ENCODE measurements around the gene GAB2. TPM values are rescaled to one million over a fixed set of nuclear protein-coding genes. Genes with fewer than 3 reads are reported as not detected.
"Not testable (repeated sequence)": the region's sequence is repeated elsewhere in the genome, so short reads cannot be mapped to it uniquely, and the experiment has no call there.

Gene GAB2
- total RNA-seq, 4 donors from 2014 or later: 39.6 to 57.3 (median 46.6) TPM

DNA sequence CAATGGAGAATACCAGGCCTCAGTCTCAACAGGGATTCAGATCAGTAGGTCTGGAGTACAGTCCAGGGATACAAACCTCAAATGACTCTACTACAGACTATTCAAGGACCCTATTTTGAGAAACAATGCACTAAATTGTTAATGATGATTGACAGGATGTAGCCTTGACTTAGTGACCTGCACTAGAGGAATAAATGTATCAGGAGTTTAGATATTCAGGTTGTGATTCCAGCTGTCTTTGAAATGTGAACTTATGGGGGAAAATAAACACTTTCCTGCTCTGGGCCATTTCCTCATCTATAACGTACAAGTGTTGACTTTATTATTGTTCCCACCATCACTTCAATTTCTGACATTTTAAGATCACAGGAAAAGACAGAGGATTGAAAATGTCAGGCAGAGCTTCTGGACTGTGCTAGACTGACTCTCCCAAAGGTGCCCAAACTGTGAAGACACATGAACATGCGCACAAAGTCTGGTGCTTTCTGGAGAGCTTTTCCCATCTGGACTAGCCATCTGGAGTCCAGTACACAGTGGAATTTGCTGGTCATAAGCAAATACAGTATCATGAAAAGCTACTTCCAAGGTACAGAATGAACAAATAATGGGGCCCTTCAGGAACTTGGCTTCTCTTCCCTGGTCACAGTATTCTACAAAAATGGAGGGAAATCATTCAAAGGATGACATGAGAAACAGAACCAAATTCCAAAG, 118.5 kb downstream of the GAB2 start:
- no peak for TF ChIP-seq POLR2A (IDR thresholded peaks at IDR 0.05)
- TF ChIP-seq, protein P1, sequence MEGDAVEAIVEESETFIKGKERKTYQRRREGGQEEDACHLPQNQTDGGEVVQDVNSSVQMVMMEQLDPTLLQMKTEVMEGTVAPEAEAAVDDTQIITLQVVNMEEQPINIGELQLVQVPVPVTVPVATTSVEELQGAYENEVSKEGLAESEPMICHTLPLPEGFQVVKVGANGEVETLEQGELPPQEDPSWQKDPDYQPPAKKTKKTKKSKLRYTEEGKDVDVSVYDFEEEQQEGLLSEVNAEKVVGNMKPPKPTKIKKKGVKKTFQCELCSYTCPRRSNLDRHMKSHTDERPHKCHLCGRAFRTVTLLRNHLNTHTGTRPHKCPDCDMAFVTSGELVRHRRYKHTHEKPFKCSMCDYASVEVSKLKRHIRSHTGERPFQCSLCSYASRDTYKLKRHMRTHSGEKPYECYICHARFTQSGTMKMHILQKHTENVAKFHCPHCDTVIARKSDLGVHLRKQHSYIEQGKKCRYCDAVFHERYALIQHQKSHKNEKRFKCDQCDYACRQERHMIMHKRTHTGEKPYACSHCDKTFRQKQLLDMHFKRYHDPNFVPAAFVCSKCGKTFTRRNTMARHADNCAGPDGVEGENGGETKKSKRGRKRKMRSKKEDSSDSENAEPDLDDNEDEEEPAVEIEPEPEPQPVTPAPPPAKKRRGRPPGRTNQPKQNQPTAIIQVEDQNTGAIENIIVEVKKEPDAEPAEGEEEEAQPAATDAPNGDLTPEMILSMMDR (IDR thresholded peaks at IDR 0.05): no peak
- no peak for TF ChIP-seq EP300 (IDR thresholded peaks at IDR 0.05)
- Histone ChIP-seq H3K27me3 (no peaks in the 10 kb centered on the region), H3K27ac (no peak overlapping the region), H3K36me3 (no peaks in the 10 kb centered on the region), H3K9me3 (no peaks in the 10 kb centered on the region), H3K4me3 (no peak overlapping the region), H3K4me1 (peaks cover 0 to 15% (median 2%) of the 10 kb centered on the region in 4 donors)
- DNase-seq (ENCODE audit: low spot score in 2 of 2): no peak
- 68 to 77% methylated on average over 2 of the region's 2 CpGs for WGBS, 2 donors

DNA sequence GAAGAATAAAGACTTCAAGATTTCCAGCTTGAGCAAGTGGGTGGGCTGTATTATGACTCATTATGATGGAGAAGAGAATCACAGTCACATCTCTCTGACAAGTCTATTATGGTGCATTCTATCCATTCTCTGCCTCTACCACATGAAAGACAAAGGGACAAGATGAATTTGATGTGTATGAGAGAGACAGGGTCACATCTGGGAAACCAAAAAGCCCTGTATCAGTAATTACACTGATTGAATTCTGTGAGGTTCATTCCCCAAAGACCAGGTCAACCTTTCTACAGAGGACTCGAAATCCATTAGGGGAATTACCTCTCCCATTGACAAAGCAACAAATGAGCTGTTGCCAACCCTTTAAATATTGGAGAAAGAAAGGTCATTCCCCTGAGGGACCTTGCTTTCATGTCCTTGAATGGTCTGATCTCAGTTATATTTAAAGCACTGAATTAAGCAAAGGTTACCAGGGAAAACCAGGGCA, 119.3 kb downstream of the GAB2 start:
- Histone ChIP-seq H3K27ac (no peak overlapping the region), H3K27me3 (no peaks in the 10 kb centered on the region), H3K4me1 (peaks cover 0 to 15% (median 2%) of the 10 kb centered on the region in 4 donors), H3K36me3 (no peaks in the 10 kb centered on the region), H3K9me3 (no peaks in the 10 kb centered on the region), H3K4me3 (no peak overlapping the region)
- WGBS, 2 donors: 52 to 70% methylated on average over 1 of the region's 1 CpG
- no peak for TF ChIP-seq POLR2A (IDR thresholded peaks at IDR 0.05)
- TF ChIP-seq, protein P1 (IDR thresholded peaks at IDR 0.05): no peak
- no peak for DNase-seq (ENCODE audit: low spot score in 2 of 2)

DNA sequence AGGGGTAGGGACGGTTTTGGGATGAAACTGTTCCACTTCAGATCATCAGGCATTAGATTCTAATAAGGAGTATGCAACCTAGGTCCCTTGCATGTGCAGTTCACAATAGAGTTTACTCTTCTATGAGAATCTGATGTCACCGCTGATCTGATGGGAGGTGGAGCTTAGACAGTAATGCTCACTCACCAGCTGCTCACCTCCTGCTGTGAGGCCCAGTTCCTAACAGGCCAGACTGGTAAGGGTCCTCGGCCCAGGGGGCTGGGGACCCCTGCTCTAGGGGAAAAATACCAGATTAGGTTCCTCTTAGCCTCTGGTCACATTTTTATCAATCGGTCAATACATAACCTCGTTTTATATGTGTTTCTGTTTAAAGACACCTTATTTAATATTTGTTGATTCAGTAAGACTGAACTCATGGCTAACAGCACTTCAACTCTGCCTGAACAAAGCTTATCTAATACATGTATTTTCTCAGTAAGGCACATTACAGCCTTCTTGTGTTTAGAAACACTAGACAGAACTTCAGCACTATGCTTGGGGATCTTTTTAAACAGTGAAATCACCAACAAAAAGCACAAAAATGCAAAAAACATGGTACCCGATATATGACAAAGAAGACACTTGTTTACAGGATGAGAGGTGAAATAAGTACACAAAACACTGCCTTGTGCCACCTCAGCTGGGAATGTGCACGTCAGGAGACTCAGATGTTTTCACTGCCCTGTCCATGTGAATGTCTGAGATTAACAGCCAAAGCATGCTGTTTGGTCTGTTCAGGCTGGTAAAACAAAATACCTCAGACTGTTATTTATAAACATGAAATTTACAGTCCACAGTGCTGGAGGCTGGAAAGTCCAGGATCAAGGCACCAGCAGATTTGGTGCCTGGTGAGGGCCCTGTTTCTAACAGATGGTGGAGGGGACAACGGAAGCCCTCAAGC, 121.4 kb downstream of the GAB2 start:
- no peak for DNase-seq (ENCODE audit: low spot score in 2 of 2)
- WGBS, 2 donors: 74% methylated on average over 8 of the region's 8 CpGs
- no peaks in the 10 kb centered on the region for H3K36me3 ChIP-seq
- H3K9me3 ChIP-seq: no peaks in the 10 kb centered on the region
- no peaks in the 10 kb centered on the region for H3K27me3 ChIP-seq
- H3K27ac ChIP-seq: no peak overlapping the region
- TF ChIP-seq, protein P1 (IDR thresholded peaks at IDR 0.05): no peak
- TF ChIP-seq POLR2A (IDR thresholded peaks at IDR 0.05) (no peak), EP300 (IDR thresholded peaks at IDR 0.05) (no peak)
- peaks cover 0 to 15% (median 2%) of the 10 kb centered on the region in 4 donors for H3K4me1 ChIP-seq
- no peak overlapping the region for H3K4me3 ChIP-seq

DNA sequence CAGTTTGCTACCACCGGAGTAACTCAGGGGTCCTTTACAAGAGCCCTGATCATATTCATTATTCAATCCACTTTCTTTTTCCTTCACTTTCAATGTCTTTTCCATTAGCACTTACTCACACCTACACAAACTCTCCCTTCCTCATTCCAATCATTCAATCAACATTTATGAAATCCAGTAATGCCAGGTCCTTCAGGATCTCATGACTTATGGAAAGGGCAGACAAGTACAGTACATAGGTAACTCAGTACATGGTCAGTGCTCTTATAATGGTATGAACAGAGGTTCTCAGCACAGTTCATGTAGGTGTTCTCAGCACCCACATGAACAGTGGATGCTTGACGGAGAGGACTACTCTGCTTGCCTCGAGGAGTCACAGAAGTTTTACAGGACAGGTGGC, 122.3 kb downstream of the GAB2 start:
- no peak overlapping the region for H3K27ac ChIP-seq
- no peak for TF ChIP-seq POLR2A (IDR thresholded peaks at IDR 0.05)
- no peak for TF ChIP-seq EP300 (IDR thresholded peaks at IDR 0.05)
- TF ChIP-seq, protein P1 (IDR thresholded peaks at IDR 0.05): no peak
- H3K9me3 ChIP-seq: no peaks in the 10 kb centered on the region
- H3K4me1 ChIP-seq: peaks cover 0 to 21% (median 4%) of the 10 kb centered on the region in 4 donors
- H3K4me3 ChIP-seq: no peak overlapping the region
- WGBS, 2 donors: 94 to 98% methylated on average over 3 of the region's 3 CpGs
- DNase-seq (ENCODE audit: low spot score in 2 of 2): no peak
- H3K27me3 ChIP-seq: no peaks in the 10 kb centered on the region
- H3K36me3 ChIP-seq: no peaks in the 10 kb centered on the region

DNA sequence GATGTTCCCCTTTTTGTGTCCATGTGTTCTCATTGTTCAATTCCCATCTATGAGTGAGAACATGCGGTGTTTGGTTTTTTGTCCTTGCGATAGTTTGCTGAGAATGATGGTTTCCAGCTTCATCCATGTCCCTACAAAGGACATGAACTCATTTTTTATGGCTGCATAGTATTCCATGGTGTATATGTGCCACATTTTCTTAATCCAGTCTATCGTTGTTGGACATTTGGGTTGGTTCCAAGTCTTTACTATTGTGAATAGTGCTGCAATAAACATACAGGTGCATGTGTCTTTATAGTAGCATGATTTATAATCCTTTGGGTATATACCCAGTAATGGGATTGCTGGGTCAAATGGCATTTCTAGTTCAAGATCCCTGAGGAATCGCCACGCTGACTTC, 123.5 kb downstream of the GAB2 start:
- not testable (repeated sequence) for H3K36me3 ChIP-seq; H3K27ac ChIP-seq; H3K27me3 ChIP-seq; H3K4me3 ChIP-seq; DNase-seq (ENCODE audit: low spot score in 2 of 2); H3K9me3 ChIP-seq
- peaks cover 0 to 23% (median 5%) of the 10 kb centered on the region in 4 donors for H3K4me1 ChIP-seq
- 88 to 90% methylated on average over 5 of the region's 5 CpGs for WGBS, 2 donors

All from tibial nerve (tissue), 4 donors.